GM18520 (cell line): ENCODE data around the gene MORN2.
"Not testable (repeated sequence)": the region's sequence is repeated elsewhere in the genome, so short reads cannot be mapped to it uniquely, and the experiment has no call there.

Experiments used
- ATAC-seq: cut with Tn5 transposase; IDR thresholded peaks from one replicate; pipeline ENCODE4 v1.9.1; 2021; ENCODE audit not compliant: unreplicated experiment

MORN2 gene

GRCh38 chr2:38875576-38876367, at the start of gene MORN2, which contains the start of gene DHX57:
TSS of gene MORN2 (plus strand) at chr2:38875976.
TSS of gene DHX57 (minus strand) at chr2:38875934. CDS start at chr2:38868405, 7,529 bp downstream.
- peak; percentile 99 for ATAC-seq

GRCh38 chr2:38827539-38828145, 48.1 kb upstream of the MORN2 start:
- not testable (repeated sequence) for ATAC-seq

GRCh38 chr2:38828460-38828859, 47.3 kb upstream of the MORN2 start:
- no peak for ATAC-seq

DNA sequence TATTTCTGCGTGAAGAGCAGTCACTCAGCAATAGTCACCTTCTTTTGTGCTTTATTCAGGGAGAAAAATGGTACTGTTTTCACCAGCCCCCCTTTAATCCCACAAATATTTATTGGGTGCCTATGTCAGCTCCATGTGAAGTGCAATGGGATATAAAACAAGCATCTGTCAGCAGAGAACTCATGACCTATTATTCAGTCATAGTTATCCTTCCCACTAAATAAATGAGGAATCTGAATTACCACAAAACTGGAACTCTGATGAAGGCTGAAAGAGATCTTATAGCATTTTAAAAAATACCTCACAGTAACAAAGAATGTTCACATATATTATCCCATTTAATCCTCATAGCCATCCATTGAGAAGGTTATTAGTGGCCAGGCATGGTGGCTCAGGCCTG, 45.8 kb upstream of the MORN2 start:
- no peak for ATAC-seq

DNA sequence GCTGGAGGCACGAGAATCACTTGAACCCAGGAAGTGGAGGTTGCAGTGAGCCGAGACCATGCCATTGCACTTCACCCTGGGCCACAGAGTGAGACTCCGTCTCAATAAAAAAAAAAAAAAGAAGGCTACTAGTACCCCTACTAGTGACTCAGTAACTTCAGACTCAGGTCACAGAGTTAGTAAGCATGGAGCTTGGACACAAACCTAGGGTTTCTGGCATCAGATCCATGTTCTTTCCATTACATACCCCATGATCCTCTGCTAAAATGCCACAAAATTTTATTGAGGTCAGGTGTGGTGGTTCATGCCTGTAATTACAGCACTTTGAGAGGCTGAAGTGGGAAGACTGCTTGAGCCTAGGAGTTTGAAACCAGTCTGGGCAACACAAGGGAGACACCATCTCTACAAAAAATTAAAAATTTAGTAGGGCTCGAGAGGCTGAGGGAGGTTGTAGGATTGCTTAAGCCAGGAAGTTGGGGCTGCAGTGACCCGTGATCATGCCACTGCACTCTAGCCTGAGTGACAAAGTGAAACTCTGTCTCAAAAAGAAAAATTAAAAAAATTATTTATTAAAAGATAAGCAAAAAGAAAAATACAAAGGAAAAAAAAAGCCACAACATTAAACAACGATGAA, 45.1 kb upstream of the MORN2 start:
- no peak for ATAC-seq

DNA sequence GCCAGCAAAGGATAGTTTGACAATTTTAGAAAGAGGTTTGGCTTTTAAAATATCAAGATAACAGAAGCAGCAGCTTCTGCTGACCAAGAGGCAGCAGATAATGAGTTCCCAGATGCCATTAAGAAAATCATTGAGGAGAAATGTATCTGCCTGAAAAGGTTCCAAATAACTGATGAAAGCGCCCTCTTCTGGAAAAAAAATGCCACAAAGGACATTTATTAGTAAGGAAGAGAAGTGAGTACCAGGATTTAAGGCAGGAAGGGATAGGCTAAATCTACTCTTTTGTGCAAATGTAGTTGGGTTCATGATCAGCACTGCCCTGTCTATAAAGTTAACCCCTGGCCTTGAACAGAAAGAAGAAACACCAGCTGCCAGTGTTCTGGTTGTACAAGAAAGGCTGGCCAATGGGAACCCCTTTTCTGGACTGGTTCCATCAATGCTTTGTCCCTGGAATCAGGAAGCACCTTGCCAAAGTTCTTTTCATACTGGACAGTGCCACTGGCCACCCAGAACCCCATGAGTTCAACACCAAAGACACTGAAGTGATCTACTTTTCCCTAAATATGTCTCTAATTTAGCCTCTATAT, 40.7 kb upstream of the MORN2 start:
- no peak for ATAC-seq

GRCh38 chr2:38835990-38836389, 39.8 kb upstream of the MORN2 start:
- ATAC-seq = peak; percentile 68

DNA sequence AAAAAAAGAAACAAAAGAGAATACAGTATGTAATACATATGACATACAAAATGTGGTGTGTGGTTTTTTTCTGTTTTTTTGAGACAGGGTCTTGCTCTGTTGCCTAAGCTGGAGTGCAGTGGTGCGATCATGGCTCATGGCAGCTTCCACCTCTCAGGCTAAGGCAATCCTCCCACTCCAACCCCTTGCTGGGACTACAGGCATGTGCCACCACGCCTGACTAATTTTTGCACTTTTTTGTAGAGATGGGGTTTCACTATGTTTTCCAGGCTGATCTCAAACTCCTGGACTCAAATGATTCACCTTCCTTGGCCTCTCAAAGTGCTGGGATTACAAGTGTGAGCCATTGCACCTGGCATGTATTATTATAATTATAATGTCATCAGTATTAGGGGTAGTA, 39.0 kb upstream of the MORN2 start:
- no peak for ATAC-seq

DNA sequence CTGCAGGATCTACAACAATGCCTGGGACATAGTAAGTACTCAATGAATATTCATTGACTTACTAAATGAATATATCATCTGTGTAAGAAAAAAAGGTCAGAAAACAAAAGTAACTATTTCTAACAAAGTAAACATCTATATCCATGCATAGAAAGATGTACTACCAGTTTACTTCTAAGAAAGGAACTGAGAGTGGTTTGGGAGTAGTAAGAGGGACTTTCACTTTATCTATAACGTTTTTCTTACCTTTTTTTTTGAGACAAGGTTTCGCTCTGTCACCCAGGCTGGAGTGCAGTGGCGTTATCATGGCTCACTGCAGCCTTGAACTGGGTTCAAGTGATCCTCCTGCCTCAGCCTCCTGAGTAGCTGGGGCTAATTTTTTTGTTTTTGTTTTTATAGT, 25.7 kb upstream of the MORN2 start:
- ATAC-seq = peak; percentile 60

GRCh38 chr2:38856165-38856564, 19.6 kb upstream of the MORN2 start:
- no peak for ATAC-seq

DNA sequence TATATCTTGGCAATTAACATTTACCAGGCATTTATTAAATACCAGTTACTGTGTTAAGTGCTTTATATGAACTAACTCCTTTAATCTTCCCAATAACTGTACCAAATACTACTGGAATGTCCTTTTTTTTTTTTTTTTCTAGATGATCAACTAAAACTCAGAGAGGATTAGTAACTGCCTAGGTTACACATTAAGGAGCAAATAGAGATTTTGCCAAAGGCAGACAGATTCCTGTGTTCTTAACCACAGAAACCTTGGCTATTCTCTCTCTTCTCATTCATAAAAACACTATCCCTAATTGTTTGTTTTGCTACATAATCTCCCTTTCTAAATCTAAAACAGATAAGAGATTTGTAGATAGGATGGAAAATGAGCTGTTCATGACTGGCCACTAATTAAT, 13.3 kb upstream of the MORN2 start:
- ATAC-seq = no peak

DNA sequence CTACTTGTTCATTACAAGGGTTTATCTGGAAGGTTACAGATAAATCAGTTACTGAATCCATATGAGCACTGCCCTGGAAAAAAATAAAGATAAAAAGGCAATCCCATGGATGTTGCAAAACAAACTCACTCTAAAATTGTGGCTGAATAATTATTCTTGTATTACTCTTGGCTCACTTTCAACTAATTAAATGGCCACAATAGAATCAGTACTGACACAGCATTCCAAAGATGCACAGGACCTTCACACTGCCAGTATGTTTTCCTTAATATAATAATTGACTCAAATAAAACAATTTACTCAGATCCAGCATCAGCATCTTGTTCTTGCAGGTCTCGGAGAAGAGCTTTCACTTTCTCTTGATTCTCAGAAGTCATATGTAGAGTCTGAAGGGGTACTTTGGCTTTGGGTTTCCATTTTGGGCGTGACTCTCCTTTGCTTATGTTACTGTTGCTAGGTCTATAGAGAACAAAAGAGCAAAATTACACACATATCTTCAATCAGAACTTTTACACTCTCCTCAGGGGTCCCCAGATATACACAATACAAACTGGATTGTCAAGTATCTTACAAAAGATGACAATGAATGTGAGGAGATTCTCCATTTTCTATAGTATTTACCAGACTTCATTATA, 12.6 kb upstream of the MORN2 start:
- peak; percentile 62 for ATAC-seq

DNA sequence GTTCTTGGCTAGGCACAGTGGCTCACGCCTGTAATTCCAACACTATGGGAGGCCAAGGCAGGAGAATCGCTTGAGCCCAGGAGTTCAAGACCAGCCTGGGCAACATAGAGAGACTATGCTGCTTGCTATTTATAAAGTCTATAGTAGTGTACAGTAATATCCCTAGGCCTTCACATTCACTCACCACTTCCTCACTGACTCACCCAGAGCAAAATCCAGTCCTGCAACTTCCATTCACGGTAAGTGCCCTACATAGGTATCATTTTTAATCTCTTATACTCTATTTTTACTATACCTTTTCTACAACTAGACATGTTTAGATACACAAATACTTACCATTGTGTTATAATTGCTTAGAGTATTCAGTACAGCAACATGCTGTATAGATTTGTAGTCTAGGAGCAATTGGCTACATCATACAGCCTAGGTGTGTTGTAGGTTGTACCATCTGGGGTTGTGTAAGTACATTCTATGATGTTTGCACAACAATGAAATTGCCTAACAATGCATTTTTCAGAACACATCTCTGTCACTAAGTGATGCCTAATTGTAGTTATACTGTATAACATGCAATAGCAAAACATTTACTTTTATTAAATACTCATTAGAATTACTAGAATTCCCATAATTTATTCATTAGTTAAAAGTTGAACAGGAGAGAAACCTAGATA, 8.9 kb upstream of the MORN2 start:
- ATAC-seq = no peak

- no peak for ATAC-seq
These were observed 4.3 kb upstream of the MORN2 start for GRCh38 chr2:38871432-38871831.

DNA sequence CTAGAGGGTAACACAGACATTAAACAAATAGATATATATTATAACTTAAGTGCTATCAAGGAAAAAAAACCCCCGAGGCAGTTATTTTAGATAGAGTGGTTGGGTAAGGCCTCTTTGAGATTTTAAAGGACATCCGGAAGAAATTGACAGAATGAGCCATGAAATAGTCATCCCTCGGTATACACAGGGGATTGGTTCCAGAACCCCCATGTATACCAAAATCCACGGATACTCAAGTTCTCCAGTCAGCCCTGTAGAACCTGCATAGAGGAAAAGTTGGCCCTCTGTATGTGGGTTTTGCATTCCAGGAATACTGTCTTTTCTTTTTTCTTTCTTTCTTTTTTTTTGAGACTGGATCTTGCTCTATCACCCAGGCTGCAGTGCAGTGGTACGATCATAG, 2.0 kb upstream of the MORN2 start:
- no peak for ATAC-seq

- no peak for ATAC-seq
These were observed 575 bp upstream of the MORN2 start for GRCh38 chr2:38875227-38875575.

DNA sequence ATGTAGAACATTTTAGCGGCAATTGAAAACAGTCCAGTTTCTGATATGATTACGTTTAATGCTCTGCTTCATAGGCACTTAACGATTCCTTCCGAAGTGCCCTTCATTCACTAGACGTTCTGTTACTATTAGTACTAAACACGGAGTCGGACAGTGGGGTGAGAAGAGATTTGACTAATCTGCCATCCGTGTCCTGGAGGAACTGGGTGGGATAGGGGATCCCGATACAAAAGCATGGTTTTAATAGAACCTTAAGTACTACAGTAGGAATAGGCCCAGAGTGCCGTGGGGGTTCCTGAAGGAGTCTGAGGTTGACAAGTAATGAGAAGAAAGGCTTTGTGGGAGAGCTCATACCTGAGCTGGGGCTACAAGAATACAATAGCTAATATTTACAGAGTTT, 631 bp downstream of the MORN2 start:
- ATAC-seq = no peak

DNA sequence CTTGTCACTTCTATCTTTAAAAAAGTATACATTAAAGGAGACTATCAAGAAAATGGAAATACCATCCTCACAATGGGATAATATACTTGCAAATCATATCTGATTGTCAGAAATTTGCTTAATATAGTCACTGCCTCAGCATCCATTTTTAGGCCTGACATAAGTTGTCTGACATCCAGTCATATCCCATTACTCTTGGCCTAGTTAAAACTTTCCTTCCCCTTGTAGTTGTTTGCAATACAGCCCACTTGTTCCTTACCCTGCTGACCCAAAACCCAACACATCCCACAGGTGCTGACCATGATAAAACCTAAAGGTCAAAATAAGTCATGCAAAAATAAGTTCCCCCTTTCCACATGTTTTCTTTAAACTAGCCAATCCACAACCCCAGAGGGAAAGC, 10.3 kb downstream of the MORN2 start:
- ATAC-seq = no peak

GRCh38 chr2:38887347-38887746, 11.6 kb downstream of the MORN2 start:
- ATAC-seq = no peak

GRCh38 chr2:38887902-38888554, 12.3 kb downstream of the MORN2 start:
- no peak for ATAC-seq
